Lower lobe of right lung (tissue), 2 donors: ENCODE measurements around the gene LHFPL3. TPM values are rescaled to one million over a fixed set of nuclear protein-coding genes. Genes with fewer than 3 reads are reported as not detected.

ENCODE experiments used
- ATAC-seq, 2 donors: fragments of 200-7000 bp; cut with Tn5 transposase; one replicate each; pipeline ENCODE4 v1.9.1; 2020 to 2022; ENCODE audit warnings: mild to moderate bottlenecking in 2 of 2, moderate library complexity in 2 of 2
- DNase-seq: peaks from one replicate; pipeline ENCODE4 v3.0.0-alpha.2; 2020
- H3K27ac ChIP-seq: fragments of 200-600 bp; one replicate; pipeline ENCODE4 v1.8.0; 2022
- H3K27me3 ChIP-seq: fragments of 200-600 bp; one replicate; pipeline ENCODE4 v1.8.0; 2022; ENCODE audit warnings: low read depth
- H3K36me3 ChIP-seq: fragments of 200-600 bp; one replicate; pipeline ENCODE4 v1.8.0; 2022; ENCODE audit warnings: mild to moderate bottlenecking
- H3K4me1 ChIP-seq: fragments of 200-600 bp; one replicate; pipeline ENCODE4 v1.8.0; 2022
- H3K4me3 ChIP-seq: fragments of 200-600 bp; one replicate; pipeline ENCODE4 v1.8.0; 2022; ENCODE audit warnings: mild to moderate bottlenecking
- H3K9me3 ChIP-seq: fragments of 200-600 bp; one replicate; pipeline ENCODE4 v1.8.0; 2022
- CTCF ChIP-seq: fragments of 200-600 bp; IDR thresholded peaks from one replicate; pipeline ENCODE4 v1.8.0; 2022; ENCODE audit warnings: antibody characterized with exemption, mild to moderate bottlenecking
- intact Hi-C: fragments of 100-400 bp; cut with DNase I; formaldehyde crosslinking; loops from one replicate; pipeline ENCODE4 v1.11.0; 2022
- total RNA-seq: library from RNA; stranded (reverse); fragmentation: NEBNext Ultra II Directional; extraction: Animal tissue kit (Norgen Biotek cat#: 25700); gene quantifications from one replicate; pipeline ENCODE4 v1.2.1, GENCODE V29; 2021
- donor health status: DM: no; HTN: yes; CAD: no; lungs with severe emphysema.

LHFPL3 gene
- total RNA-seq, 1 donor from 2014 or later = not detected

DNA sequence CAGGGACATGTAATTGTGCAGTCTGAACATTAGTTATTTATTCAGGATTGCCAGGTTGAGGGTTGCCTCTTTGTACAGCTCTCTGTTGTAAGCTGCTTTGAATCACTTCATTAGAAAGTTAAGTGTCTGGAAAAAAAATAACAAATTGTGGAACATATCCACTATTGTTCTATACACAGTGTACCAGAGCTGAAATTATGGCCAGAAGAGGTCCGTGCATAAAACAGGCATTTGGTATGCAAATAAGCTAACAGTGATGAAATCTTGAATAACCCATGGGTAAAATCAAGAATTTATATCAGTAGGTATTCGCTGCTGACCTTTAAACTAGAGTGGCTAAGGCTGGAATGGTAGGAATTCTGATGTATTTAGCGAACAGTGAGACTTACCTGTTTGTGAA lies 152.1 kb downstream of the LHFPL3 start:
- Histone ChIP-seq H3K27me3 (no peaks in the 10 kb centered on the region), H3K27ac (no peak overlapping the region), H3K36me3 (no peaks in the 10 kb centered on the region), H3K4me3 (no peak overlapping the region), H3K9me3 (no peaks in the 10 kb centered on the region), H3K4me1 (no peaks in the 10 kb centered on the region)
- ATAC-seq = no peak
- intact Hi-C loops = no loop called here
- TF ChIP-seq CTCF = no peak
- no peak for DNase-seq

- Histone ChIP-seq H3K4me3 (no peak overlapping the region), H3K9me3 (no peaks in the 10 kb centered on the region), H3K27ac (no peak overlapping the region), H3K27me3 (no peaks in the 10 kb centered on the region), H3K4me1 (no peaks in the 10 kb centered on the region), H3K36me3 (no peaks in the 10 kb centered on the region)
- DNase-seq = no peak
- no peak for TF ChIP-seq CTCF
- no peak for ATAC-seq
- intact Hi-C loops = no loop called here
These were observed 154.1 kb downstream of the LHFPL3 start for GRCh38 chr7:104482362-104483037.

DNA sequence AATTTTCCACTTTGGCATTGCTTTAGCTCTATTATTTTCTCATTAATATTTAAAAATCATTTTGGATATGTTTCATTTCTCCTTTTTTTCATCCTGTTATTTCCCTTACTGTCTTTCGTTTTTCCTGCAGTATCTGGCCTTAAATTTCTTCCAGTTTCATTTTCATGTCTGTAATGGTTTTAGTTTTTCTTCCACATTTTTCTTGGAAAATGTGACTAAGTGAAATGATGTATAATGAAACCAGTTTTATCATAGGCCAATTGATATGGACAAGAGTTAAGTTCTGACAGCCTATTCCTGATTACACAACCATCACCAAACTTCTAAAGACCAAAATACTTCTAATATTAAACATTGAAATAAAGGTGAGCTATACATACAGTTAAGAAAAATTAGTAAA lies 158.5 kb downstream of the LHFPL3 start:
- intact Hi-C loops = no loop called here
- H3K27me3 ChIP-seq = no peaks in the 10 kb centered on the region
- no peaks in the 10 kb centered on the region for H3K4me1 ChIP-seq
- no peaks in the 10 kb centered on the region for H3K36me3 ChIP-seq
- H3K27ac ChIP-seq = no peak overlapping the region
- no peaks in the 10 kb centered on the region for H3K9me3 ChIP-seq
- DNase-seq = no peak
- no peak overlapping the region for H3K4me3 ChIP-seq
- ATAC-seq = no peak
- no peak for TF ChIP-seq CTCF

- H3K4me3 ChIP-seq = no peak overlapping the region
- no peak for TF ChIP-seq CTCF
- no peaks in the 10 kb centered on the region for H3K36me3 ChIP-seq
- no peak overlapping the region for H3K27ac ChIP-seq
- H3K27me3 ChIP-seq = no peaks in the 10 kb centered on the region
- no peaks in the 10 kb centered on the region for H3K4me1 ChIP-seq
- no peak for ATAC-seq
- H3K9me3 ChIP-seq = no peaks in the 10 kb centered on the region
- intact Hi-C loops = no loop called here
- DNase-seq = no peak
These were observed 159.2 kb downstream of the LHFPL3 start for GRCh38 chr7:104487642-104488041.

DNA sequence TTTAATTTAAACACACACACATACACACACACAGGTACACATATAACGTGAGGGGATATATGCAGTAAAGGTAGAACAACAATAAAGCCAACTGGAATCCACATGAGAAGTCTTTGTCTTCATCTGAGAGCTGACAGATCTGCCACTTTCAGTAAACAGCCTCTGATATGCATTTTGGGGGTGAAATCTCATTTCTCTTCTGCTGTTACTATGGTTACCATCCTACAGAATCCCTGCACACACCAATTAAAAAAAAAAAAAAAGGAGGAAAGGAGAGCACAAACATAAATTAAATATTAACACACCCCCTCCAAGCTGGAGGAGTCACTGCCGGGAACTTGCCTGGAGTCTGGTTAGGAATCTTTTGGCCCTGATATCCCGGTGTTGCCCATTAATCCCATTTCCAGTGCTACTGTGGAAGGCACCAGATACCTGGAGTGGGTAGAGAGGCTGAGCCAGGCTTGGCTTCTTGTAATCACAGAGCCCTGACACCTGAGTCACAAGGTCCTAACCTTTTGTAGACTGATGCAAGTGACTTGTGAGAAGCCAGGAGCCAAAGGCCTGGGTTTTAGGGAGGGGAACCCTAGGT lies 169.1 kb downstream of the LHFPL3 start:
- intact Hi-C loops = no loop called here

More for the DNA sequence above, 169.1 kb downstream of the LHFPL3 start:
- H3K4me1 ChIP-seq = no peaks in the 10 kb centered on the region
- TF ChIP-seq CTCF = no peak
- ATAC-seq (no peak), DNase-seq (no peak)
- H3K27ac ChIP-seq = no peak overlapping the region
- H3K36me3 ChIP-seq = no peaks in the 10 kb centered on the region
- no peaks in the 10 kb centered on the region for H3K27me3 ChIP-seq
- H3K4me3 ChIP-seq = no peak overlapping the region
- no peaks in the 10 kb centered on the region for H3K9me3 ChIP-seq
